ENCODE data around the gene ARIH2.

GRCh38 chr3:49006408-49007067, 87.9 kb downstream of the ARIH2 start:
- TF ChIP-seq YY1 (IDR thresholded peaks at IDR 0.05; ENCODE audit: low read depth) (no peak), CEBPB (IDR thresholded peaks at IDR 0.05) (no peak)

Data from Ishikawa (cell line).